ENCODE measurements around the gene PAK4.

PAK4 gene

DNA sequence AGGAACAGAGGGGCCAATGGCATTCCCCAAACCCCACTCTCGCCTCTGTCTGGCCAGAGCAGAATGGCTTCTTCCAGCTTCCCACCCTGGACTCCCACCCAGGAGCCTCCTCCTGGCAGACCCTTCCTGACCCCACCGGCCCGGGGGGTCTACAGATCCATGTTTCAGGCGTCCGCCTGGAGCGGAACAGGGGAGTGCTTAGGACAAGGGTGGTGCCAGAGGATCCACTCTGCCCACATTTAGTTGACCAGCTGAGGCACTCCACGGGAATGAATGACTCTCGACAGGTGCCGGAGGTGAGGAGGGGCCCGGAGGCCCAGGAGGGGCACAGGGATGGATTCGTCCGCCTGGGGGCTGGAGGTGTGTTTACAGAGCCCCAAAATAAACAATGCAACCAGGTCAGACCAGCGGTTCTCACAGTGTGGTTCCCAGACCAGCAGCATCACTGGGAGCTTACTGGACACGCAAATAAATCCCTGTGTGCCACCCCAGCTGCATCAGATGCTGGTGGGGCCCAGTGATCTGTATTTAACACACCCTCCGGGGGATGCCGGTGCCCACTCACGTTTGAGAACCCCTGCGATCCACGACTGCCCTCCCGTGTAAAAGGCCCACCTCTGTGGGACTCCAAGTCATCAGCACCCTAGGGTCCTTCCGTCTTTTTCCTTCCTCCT is 56.1 kb downstream of the PAK4 start:
- no peak for TF ChIP-seq POLR2A (IDR thresholded peaks at IDR 0.05; ENCODE audit: low read depth, low read length)
- no peak for TF ChIP-seq TAF1 (IDR thresholded peaks at IDR 0.05; ENCODE audit: borderline replicate concordance, low read depth, low read length)
- no peak for TF ChIP-seq POLR2AphosphoS5 (IDR thresholded peaks at IDR 0.05; ENCODE audit: low read depth, low read length)
- FAIRE-seq (no peak), DNase-seq (ENCODE audit: insufficient read length) (no peak)

DNA sequence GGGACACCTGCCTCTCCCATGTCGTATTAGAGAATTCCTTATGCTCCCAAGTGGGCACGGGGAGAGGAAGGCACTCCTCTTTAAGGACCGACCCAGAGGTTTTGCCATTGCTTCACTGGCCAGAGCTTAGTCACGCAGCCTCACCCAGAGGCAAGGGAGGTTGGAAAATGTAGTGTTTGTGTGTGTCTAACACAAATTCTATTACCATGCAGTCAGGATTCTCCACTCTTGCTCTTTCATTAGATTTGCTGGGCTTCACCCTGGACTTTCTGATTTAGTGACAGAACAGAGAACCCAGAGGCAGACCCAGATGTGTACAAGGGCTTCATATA is 56.6 kb downstream of the PAK4 start:
- no peak for FAIRE-seq
- TF ChIP-seq TAF1 (IDR thresholded peaks at IDR 0.05; ENCODE audit: borderline replicate concordance, low read depth, low read length): no peak
- no peak for TF ChIP-seq POLR2A (IDR thresholded peaks at IDR 0.05; ENCODE audit: low read depth, low read length)
- no peak for TF ChIP-seq POLR2AphosphoS5 (IDR thresholded peaks at IDR 0.05; ENCODE audit: low read depth, low read length)
- DNase-seq (ENCODE audit: insufficient read length): no peak

DNA sequence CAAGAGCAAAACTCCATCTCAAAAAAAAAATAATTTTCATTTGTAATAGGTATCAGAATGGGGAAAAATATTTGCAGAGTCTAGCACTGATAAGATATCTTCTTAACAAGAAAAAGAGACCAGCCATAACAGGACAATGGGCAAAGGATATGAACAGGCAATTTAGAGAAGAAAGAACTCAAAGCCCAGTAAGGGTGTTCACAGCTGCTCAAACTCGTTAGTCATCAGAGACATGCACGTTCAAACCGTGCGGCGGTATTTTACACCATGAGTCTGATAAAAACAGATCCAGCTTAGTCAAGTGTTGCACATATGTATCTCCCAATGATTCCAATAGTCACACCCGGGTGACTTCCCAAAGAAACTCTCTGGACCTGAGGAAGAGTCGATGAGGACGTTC is 57.5 kb downstream of the PAK4 start:
- no peak for DNase-seq (ENCODE audit: insufficient read length)
- FAIRE-seq: no peak
- TF ChIP-seq POLR2A (IDR thresholded peaks at IDR 0.05; ENCODE audit: low read depth, low read length) (no peak), TAF1 (IDR thresholded peaks at IDR 0.05; ENCODE audit: borderline replicate concordance, low read depth, low read length) (no peak), POLR2AphosphoS5 (IDR thresholded peaks at IDR 0.05; ENCODE audit: low read depth, low read length) (no peak)

DNA sequence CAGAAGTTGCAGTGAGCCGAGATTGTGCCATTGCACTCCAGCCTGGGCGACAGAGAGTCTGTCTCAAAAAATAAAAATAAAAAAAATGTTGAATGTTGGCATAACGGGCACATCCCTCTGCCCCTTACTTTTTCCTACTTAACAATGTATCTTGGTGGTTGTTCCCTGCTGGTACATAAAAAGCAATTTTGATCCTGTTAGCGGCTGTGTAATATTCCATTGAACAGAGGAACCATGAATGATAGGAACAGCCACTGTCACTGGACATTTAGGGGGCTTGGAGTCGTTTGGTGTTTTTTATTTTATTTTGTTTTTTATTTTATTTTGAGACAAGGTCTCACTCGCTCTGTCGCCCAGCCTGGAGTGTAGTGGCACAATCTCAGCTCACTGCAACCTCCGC is 60.8 kb downstream of the PAK4 start:
- DNase-seq (ENCODE audit: insufficient read length): no peak
- no peak for FAIRE-seq
- no peak for TF ChIP-seq POLR2A (IDR thresholded peaks at IDR 0.05; ENCODE audit: low read depth, low read length)
- no peak for TF ChIP-seq POLR2AphosphoS5 (IDR thresholded peaks at IDR 0.05; ENCODE audit: low read depth, low read length)
- no peak for TF ChIP-seq TAF1 (IDR thresholded peaks at IDR 0.05; ENCODE audit: borderline replicate concordance, low read depth, low read length)

DNA sequence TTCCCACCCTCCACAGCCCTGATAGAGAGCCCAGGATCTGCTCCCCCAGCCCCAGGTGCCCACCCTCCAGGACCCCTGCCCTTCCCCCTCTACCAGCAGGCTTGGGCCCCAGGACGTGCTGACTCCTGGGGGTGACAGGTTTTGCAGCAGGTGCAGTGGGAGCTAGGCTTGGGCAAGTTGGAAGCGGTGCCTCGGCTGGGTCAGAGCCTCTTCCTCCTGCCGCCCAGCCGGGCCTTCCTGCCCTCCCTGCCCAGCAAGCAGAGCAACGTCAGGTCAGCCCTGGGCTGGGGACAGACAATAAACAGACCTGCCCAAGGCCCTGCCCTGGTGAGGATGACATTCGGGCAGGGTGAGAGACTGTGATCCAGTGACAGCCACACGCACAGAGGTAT is 62.0 kb downstream of the PAK4 start:
- TF ChIP-seq TAF1 (IDR thresholded peaks at IDR 0.05; ENCODE audit: borderline replicate concordance, low read depth, low read length) (no peak), POLR2AphosphoS5 (IDR thresholded peaks at IDR 0.05; ENCODE audit: low read depth, low read length) (no peak), POLR2A (IDR thresholded peaks at IDR 0.05; ENCODE audit: low read depth, low read length) (no peak)

DNA sequence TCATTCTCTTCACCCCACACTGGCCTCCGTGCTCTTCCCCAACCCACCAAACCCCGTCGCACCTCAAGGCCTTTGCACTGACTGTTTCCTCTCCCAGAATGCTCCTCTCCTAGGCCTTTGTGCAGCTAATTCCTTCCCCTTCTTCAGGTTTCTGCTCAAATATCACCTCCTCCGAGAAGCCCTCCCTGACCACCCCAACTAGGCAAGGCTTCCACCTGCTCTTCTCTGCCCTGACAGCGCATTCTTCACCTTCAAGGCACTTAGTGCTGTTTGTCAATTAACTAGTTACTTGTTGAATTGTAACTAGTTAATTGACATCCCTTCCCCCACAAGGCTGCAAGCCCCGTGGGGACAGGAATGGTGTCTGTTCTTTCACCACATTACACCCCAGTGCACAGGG is 63.4 kb downstream of the PAK4 start:
- no peak for FAIRE-seq
- DNase-seq (ENCODE audit: insufficient read length): no peak
- TF ChIP-seq TAF1 (IDR thresholded peaks at IDR 0.05; ENCODE audit: borderline replicate concordance, low read depth, low read length) (no peak), POLR2AphosphoS5 (IDR thresholded peaks at IDR 0.05; ENCODE audit: low read depth, low read length) (no peak), POLR2A (IDR thresholded peaks at IDR 0.05; ENCODE audit: low read depth, low read length) (no peak)

More for the DNA sequence above, 62.0 kb downstream of the PAK4 start:
- DNase-seq (ENCODE audit: insufficient read length) (no peak), FAIRE-seq (no peak)

DNA sequence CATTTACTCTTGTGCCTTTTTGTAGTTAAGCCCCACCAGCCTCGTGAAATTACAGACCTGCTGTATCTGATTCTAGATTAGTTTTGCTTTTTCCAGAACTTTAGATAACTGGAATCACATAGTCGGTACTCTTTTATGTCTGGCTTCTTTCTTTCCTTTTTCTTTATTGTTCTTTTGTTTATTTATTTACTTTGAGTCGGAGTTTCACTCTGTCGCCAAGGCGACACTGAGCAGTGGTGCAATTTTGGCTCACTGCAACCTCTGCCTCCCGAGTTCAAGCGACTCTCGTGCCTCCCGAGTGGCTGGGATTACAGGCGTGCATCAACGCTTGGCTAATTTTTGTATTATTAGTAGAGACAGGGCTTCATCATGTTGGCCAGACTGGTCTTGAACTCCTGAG is 65.2 kb downstream of the PAK4 start:
- TF ChIP-seq POLR2A (IDR thresholded peaks at IDR 0.05; ENCODE audit: low read depth, low read length) (no peak), TAF1 (IDR thresholded peaks at IDR 0.05; ENCODE audit: borderline replicate concordance, low read depth, low read length) (no peak), POLR2AphosphoS5 (IDR thresholded peaks at IDR 0.05; ENCODE audit: low read depth, low read length) (no peak)
- FAIRE-seq (no peak), DNase-seq (ENCODE audit: insufficient read length) (no peak)

DNA sequence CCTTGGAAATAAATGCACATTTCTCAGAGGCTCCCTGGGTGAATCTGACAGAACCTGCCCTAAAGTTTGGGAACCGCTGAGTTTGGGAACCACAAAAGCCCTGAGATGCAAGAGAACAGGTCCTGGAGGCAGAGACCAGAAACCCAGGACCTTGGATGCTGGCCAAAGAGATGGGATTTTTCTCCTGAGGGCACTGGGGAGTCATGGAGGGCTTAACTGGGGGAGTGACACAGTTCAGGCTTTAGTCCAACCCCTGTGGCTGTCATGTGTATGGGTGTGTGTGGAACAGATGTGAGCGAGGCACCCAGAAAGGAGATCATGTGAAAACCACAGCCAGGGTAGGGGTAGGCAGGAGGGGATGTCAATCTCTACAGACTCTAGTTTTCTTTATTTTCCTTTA is 67.3 kb downstream of the PAK4 start:
- FAIRE-seq (no peak), DNase-seq (ENCODE audit: insufficient read length) (no peak)
- no peak for TF ChIP-seq TAF1 (IDR thresholded peaks at IDR 0.05; ENCODE audit: borderline replicate concordance, low read depth, low read length)
- no peak for TF ChIP-seq POLR2AphosphoS5 (IDR thresholded peaks at IDR 0.05; ENCODE audit: low read depth, low read length)
- no peak for TF ChIP-seq POLR2A (IDR thresholded peaks at IDR 0.05; ENCODE audit: low read depth, low read length)

DNA sequence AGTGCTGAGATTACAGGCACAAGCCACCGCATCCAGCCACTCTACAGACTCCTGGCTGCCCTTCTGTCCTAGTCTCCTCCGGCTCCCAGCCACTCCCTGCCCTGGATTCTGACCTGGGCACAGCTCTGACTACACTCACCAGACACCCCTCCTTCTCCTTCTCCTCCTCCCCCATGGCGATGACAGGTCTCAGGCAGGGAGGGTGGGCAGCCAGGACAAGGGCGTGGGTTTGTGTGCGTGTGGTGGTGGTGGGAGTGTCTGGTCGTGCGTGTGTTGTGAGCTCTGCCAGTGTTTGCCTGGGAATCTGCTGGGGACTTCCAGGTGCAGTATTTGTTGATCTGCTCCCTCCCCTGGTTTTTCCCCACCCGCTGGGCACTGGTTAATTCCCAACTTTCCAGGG is 68.2 kb downstream of the PAK4 start:
- FAIRE-seq (no peak), DNase-seq (ENCODE audit: insufficient read length) (no peak)
- no peak for TF ChIP-seq TAF1 (IDR thresholded peaks at IDR 0.05; ENCODE audit: borderline replicate concordance, low read depth, low read length)
- TF ChIP-seq POLR2AphosphoS5 (IDR thresholded peaks at IDR 0.05; ENCODE audit: low read depth, low read length): no peak
- TF ChIP-seq POLR2A (IDR thresholded peaks at IDR 0.05; ENCODE audit: low read depth, low read length): no peak

DNA sequence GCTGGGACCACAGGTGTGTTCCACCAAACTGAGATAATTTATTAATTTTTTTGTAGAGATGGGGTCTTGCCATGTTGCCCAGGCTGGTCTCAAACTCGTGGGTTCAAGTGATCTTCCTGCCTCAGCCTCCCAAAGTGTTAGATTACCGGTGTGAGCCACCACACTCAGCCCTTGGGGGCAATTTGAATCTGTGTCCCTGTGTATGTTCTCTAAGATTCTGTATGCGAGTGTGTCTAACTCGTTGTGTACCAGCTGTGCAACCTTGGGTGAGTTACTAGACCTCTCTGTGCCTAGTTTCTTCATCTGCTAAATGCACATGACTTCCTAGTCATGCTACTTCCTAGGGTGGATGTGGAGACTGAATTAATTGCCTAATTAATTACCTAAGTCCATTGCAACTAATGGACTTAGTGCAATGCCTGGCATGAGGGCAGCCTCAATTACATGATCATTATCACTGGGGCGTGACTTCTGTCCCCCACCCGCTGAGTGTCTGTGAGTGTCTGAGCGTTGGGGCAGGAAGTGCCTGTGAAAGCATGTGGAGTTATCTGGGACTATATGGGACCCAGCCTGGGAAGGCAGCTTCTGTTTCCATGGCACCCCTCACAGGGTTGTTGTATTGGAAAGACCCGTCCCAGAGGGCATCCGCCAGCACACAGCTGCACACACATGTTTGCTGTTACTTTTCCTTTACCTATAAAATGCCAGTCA is 69.4 kb downstream of the PAK4 start:
- FAIRE-seq (no peak), DNase-seq (ENCODE audit: insufficient read length) (no peak)
- TF ChIP-seq POLR2A (IDR thresholded peaks at IDR 0.05; ENCODE audit: low read depth, low read length): no peak
- no peak for TF ChIP-seq TAF1 (IDR thresholded peaks at IDR 0.05; ENCODE audit: borderline replicate concordance, low read depth, low read length)
- no peak for TF ChIP-seq POLR2AphosphoS5 (IDR thresholded peaks at IDR 0.05; ENCODE audit: low read depth, low read length)

DNA sequence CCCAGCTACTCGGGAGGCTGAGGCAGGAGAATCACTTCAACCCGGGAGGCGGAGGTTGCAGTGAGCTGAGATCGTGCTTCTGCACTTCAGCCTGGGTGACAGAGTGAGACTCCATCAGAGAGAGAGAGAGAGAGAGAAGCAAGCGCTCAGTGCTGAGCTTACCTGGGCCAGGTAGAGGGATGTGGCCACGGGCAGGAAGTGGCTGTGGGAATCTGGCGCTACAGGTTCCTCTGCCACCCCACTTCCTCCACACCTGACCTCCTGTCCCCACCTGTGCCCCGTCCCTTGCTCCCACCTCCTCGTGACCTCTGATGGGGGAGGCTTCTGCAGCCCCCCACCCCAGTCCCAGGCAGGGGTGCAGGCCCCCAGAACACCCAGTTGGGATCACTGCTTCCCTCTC is 70.2 kb downstream of the PAK4 start:
- FAIRE-seq (no peak), DNase-seq (ENCODE audit: insufficient read length) (no peak)
- TF ChIP-seq POLR2AphosphoS5 (IDR thresholded peaks at IDR 0.05; ENCODE audit: low read depth, low read length) (no peak), POLR2A (IDR thresholded peaks at IDR 0.05; ENCODE audit: low read depth, low read length) (no peak), TAF1 (IDR thresholded peaks at IDR 0.05; ENCODE audit: borderline replicate concordance, low read depth, low read length) (no peak)

DNA sequence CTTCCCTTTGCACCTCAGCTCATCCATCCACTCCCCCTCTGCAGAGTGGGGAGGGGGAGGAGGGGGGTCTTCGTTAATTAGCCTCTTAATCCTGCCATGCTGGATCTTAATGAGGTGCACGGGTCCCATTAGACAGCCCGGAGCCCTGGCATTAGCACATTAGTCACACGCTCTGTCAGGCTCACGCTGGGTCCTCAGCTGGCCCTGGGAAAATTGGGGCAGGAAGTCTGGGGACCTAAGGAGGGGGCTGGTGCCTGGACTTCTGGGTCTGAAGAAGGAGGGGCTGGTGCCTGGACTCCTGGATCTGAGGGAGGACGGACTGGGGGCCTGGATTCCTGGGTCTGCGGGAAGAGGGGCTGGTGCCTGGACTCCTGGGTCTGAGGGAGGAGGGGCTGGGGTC is 70.7 kb downstream of the PAK4 start:
- TF ChIP-seq TAF1 (IDR thresholded peaks at IDR 0.05; ENCODE audit: borderline replicate concordance, low read depth, low read length) (no peak), POLR2AphosphoS5 (IDR thresholded peaks at IDR 0.05; ENCODE audit: low read depth, low read length) (no peak), POLR2A (IDR thresholded peaks at IDR 0.05; ENCODE audit: low read depth, low read length) (no peak)
- FAIRE-seq: no peak

More for the DNA sequence above, 70.7 kb downstream of the PAK4 start:
- no peak for DNase-seq (ENCODE audit: insufficient read length)
